GM19463 (cell line): Measurements from ENCODE around the gene NUTM2E.
"Not testable (repeated sequence)": the region's sequence is repeated elsewhere in the genome, so short reads cannot be mapped to it uniquely, and the experiment has no call there.

Experiments used
- ATAC-seq: cut with Tn5 transposase; IDR thresholded peaks from one replicate; pipeline ENCODE4 v1.9.1; 2021; ENCODE audit warnings: mild to moderate bottlenecking, moderate library complexity; ENCODE audit not compliant: unreplicated experiment

NUTM2E gene

GRCh38 chr10:79862803-79863202 lies 36.3 kb downstream of the NUTM2E start:
- not testable (repeated sequence) for ATAC-seq

DNA sequence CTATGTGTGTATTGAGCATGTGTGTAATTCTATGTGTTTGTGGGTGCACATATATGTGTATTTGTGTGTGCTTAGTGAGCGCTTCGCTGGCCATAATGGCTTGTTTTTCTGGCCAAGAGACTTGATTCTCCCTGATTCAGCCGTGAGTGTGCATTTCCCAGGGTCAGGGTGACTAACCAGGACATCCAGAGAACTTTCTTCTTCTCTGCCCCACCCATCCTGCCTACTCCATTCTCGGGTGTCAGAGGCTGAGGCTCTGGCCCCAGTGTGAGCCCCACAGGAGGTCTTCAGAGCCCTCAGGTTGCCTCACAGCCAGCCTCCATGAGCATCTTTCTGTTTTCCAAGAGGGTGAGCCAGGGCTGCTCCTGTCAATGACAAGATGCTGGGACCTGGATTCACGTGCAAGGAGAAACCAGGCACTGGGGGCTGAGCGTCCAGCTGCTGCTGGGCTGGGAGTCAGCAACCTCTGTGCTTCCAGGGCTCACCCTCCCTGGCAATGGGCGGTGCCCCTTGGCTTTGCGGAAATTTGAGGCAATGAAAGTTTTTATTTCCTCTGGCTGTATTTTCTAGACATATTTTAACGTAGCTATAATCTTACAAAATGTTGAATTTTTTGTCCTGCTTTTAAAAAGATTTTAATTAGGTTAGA lies 40.5 kb downstream of the NUTM2E start:
- not testable (repeated sequence) for ATAC-seq

- not testable (repeated sequence) for ATAC-seq
Observed at GRCh38 chr10:79868023-79868422, 41.5 kb downstream of the NUTM2E start.

- not testable (repeated sequence) for ATAC-seq
Observed at GRCh38 chr10:79869439-79870097, 43.0 kb downstream of the NUTM2E start.

GRCh38 chr10:79871729-79872128 lies 45.2 kb downstream of the NUTM2E start:
- not testable (repeated sequence) for ATAC-seq
